ENCODE measurements around the gene HSH2D.

GRCh38 chr19:16118489-16119033 lies 24.9 kb upstream of the HSH2D start:
- TF ChIP-seq CTCF (conservative IDR thresholded peaks at IDR 0.05; ENCODE audit: low read length) (no peak), EZH2phosphoT487 (IDR thresholded peaks at IDR 0.05; ENCODE audit: borderline replicate concordance, low read depth, low read length) (no peak)

Data from OCI-LY7 (cell line).